Activated T-helper 2 cell treated with anti-CD3 and anti-CD28 coated beads, Interferon-gamma antibody, Interleukin-2, Interleukin-4, amounts not matched to agents 10 μg/mL and 5 μg/mL and 100 μg/mL, durations not matched to agents 14 hours and 24 hours and 36 hours (primary cell): ENCODE measurements around the gene RTKN. TPM values are rescaled to one million over a fixed set of nuclear protein-coding genes. Genes with fewer than 3 reads are reported as not detected.
A peak's percentile ranks its signal among the peaks of the same experiment; 100 is the strongest.
"Not testable (repeated sequence)": the region's sequence is repeated elsewhere in the genome, so short reads cannot be mapped to it uniquely, and the experiment has no call there.

Experiments used
- DNase-seq: peaks from one replicate; pipeline ENCODE4 v3.0.0; 2021; ENCODE audit warnings: low spot score
- H3K27ac Mint-ChIP-seq: one replicate; pipeline ENCODE4 v1.8.0; 2021; ENCODE audit warnings: mixed read lengths
- H3K27me3 Mint-ChIP-seq: one replicate; pipeline ENCODE4 v1.8.0; 2021; ENCODE audit warnings: low read depth, mixed read lengths
- H3K36me3 Mint-ChIP-seq: one replicate; pipeline ENCODE4 v1.8.0; 2021; ENCODE audit warnings: low read depth, mixed read lengths
- H3K4me1 Mint-ChIP-seq: one replicate; pipeline ENCODE4 v1.8.0; 2021; ENCODE audit warnings: low read depth, mixed read lengths
- H3K4me3 Mint-ChIP-seq: one replicate; pipeline ENCODE4 v1.8.0; 2021; ENCODE audit warnings: low read depth, mild to moderate bottlenecking, moderate library complexity, mixed read lengths
- H3K9me3 Mint-ChIP-seq: one replicate; pipeline ENCODE4 v1.8.0; 2021; ENCODE audit warnings: mixed read lengths
- intact Hi-C: fragments of 100-400 bp; cut with micrococcal nuclease; formaldehyde crosslinking; loops from one replicate; pipeline ENCODE4 v1.15.1; 2023
- total RNA-seq: library from RNA; stranded (reverse); gene quantifications from 2 replicates; pipeline ENCODE4 v1.2.3, GENCODE V29; 2022

RTKN gene
- total RNA-seq, 1 donor from 2014 or later: 2.2 TPM

DNA sequence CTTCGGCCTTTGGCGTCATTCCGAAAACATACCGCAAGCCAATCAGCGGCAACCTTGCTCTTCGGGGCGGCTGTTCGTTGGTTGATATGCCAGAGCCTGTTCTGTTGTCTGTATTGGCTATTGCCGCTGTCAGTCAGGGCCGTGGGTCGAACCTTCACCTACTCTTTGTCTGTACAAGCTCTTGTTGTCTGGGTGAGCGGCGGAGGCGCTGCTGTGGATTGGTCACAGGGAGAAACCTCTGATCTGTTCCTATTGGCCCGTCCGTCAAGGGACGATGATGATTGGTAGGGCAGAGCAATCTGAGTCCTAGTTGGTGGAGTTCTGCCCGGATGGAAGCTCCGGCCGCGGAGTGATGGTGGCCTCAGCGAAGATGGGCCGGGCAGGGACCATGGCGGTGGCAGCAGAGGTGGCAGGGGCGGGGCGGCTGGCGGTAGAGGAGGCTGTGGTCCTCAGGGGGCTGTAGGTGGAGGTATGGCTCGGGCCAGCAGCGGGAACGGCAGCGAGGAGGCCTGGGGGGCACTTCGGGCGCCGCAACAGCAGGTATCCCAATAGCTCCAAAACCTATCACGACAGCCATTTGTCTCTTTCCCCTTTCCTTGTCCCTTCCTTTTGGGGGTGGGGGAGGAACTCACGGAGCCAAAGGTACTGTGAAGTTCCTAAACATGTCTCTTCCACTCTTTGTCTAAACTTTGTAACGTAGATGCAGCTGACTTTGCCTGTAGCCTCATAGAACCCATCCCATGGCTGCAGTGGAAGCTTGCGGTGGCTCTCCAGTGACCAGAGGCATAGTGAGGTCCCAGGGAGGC lies 16.6 kb upstream of the RTKN start, which contains the start of gene WBP1:
Gene WBP1 (plus strand): TSS at position 307 of the 806 bp plus-strand sequence. CDS start 165 bp downstream, at position 472.
- intact Hi-C loops: loop anchor here (1.0 to 10.0 kb wide), 6 partner anchors 14 to 1224 kb away; partner anchors contain the start of genes AUP1, CCT7, HK2 and HTRA2
- Mint-ChIP-seq H3K4me3 (peak within 1 kb of the TSS; percentile 99), H3K27ac (peak within 1 kb of the TSS; percentile 99), H3K36me3 (peaks cover 41% of the 10 kb centered on the region), H3K27me3 (no peaks in the 10 kb centered on the region), H3K4me1 (peaks cover 33% of the 10 kb centered on the region), H3K9me3 (no peaks in the 10 kb centered on the region)
- DNase-seq: peak; percentile 100

GRCh38 chr2:74457549-74458131 lies 15.9 kb upstream of the RTKN start:
- Mint-ChIP-seq H3K9me3 (no peaks in the 10 kb centered on the region), H3K27me3 (no peaks in the 10 kb centered on the region), H3K4me1 (peaks cover 37% of the 10 kb centered on the region), H3K27ac (peak overlapping the region; percentile 99), H3K4me3 (peak overlapping the region; percentile 99), H3K36me3 (peaks cover 34% of the 10 kb centered on the region)
- peak; percentile 80 for DNase-seq
- intact Hi-C loops: loop anchor here (1.0 to 10.0 kb wide), 7 partner anchors 8 to 1223 kb away; partner anchors contain the start of genes AUP1, CCT7, HK2 and HTRA2

GRCh38 chr2:74457129-74457548 lies 15.4 kb upstream of the RTKN start:
- H3K4me1 Mint-ChIP-seq: peaks cover 40% of the 10 kb centered on the region
- H3K4me3 Mint-ChIP-seq: peak overlapping the region; percentile 99
- no peaks in the 10 kb centered on the region for H3K9me3 Mint-ChIP-seq
- H3K27ac Mint-ChIP-seq: peak overlapping the region; percentile 95
- DNase-seq: no peak
- H3K27me3 Mint-ChIP-seq: no peaks in the 10 kb centered on the region
- H3K36me3 Mint-ChIP-seq: peaks cover 32% of the 10 kb centered on the region
- intact Hi-C loops: loop anchor here (1.0 to 10.0 kb wide), 4 partner anchors 8 to 1222 kb away; partner anchors contain the start of genes CCT7, HK2, MOGS and MTHFD2

GRCh38 chr2:74454654-74455511 lies 13.1 kb upstream of the RTKN start, which contains the start of gene INO80B:
TSS of gene INO80B (plus strand) at chr2:74455087. CDS start at chr2:74455117, 30 bp downstream.
- Mint-ChIP-seq H3K4me1 (peaks cover 40% of the 10 kb centered on the region), H3K4me3 (peak within 1 kb of the TSS; percentile 99), H3K9me3 (no peaks in the 10 kb centered on the region), H3K27me3 (peaks cover 1% of the 10 kb centered on the region), H3K36me3 (peaks cover 22% of the 10 kb centered on the region), H3K27ac (peak within 1 kb of the TSS; percentile 95)
- intact Hi-C loops: loop anchor here (1.0 to 10.0 kb wide), 7 partner anchors 28 to 1220 kb away; partner anchors contain the start of genes AUP1, C2orf81, CCT7 and HK2
- DNase-seq: peak; percentile 98

- H3K4me1 Mint-ChIP-seq: peaks cover 24% of the 10 kb centered on the region
- peaks cover 10% of the 10 kb centered on the region for H3K27me3 Mint-ChIP-seq
- H3K4me3 Mint-ChIP-seq: no peak overlapping the region
- DNase-seq: no peak
- H3K9me3 Mint-ChIP-seq: no peaks in the 10 kb centered on the region
- H3K36me3 Mint-ChIP-seq: peaks cover 7% of the 10 kb centered on the region
- no peak overlapping the region for H3K27ac Mint-ChIP-seq
- intact Hi-C loops: loop anchor here (10.0 kb wide), 2 partner anchors 384 to 1216 kb away; partner anchors contain the start of genes CCT7, HK2 and PRADC1
These were observed 8.9 kb upstream of the RTKN start for GRCh38 chr2:74450570-74451190.

DNA sequence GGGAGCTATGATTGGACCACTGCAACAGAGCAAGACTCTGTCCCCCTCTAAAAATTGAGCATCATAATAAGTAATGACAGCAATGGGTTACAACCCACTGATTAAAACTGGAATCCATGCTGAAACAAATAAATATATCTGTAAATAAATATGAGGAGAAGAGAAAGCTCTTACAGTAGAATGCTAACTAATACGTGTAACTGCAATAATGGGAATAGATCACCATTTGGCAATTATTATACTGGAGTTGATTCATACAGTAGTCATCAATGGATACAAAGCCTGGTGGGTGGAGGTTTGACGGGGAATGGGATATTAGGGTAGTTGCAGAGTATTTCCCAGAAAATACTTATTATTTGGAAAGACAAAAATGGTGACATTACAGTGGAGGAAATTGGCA lies 7.0 kb upstream of the RTKN start:
- H3K9me3 Mint-ChIP-seq: no peaks in the 10 kb centered on the region
- H3K27me3 Mint-ChIP-seq: peaks cover 24% of the 10 kb centered on the region
- no peak overlapping the region for H3K27ac Mint-ChIP-seq
- no peaks in the 10 kb centered on the region for H3K36me3 Mint-ChIP-seq
- intact Hi-C loops: no loop called here
- H3K4me1 Mint-ChIP-seq: peaks cover 10% of the 10 kb centered on the region
- DNase-seq: no peak
- H3K4me3 Mint-ChIP-seq: no peak overlapping the region

GRCh38 chr2:74447230-74447999 lies 5.7 kb upstream of the RTKN start:
- peaks cover 2% of the 10 kb centered on the region for H3K4me1 Mint-ChIP-seq
- DNase-seq: no peak
- H3K4me3 Mint-ChIP-seq: no peak overlapping the region
- intact Hi-C loops: no loop called here
- H3K9me3 Mint-ChIP-seq: no peaks in the 10 kb centered on the region
- peaks cover 27% of the 10 kb centered on the region for H3K27me3 Mint-ChIP-seq
- H3K36me3 Mint-ChIP-seq: no peaks in the 10 kb centered on the region
- H3K27ac Mint-ChIP-seq: no peak overlapping the region

GRCh38 chr2:74444498-74445318 lies 3.0 kb upstream of the RTKN start:
- H3K36me3 Mint-ChIP-seq: no peaks in the 10 kb centered on the region
- H3K4me3 Mint-ChIP-seq: no peak overlapping the region
- intact Hi-C loops: no loop called here
- no peak overlapping the region for H3K27ac Mint-ChIP-seq
- peaks cover 35% of the 10 kb centered on the region for H3K27me3 Mint-ChIP-seq
- peaks cover 6% of the 10 kb centered on the region for H3K4me1 Mint-ChIP-seq
- H3K9me3 Mint-ChIP-seq: no peaks in the 10 kb centered on the region
- no peak for DNase-seq

DNA sequence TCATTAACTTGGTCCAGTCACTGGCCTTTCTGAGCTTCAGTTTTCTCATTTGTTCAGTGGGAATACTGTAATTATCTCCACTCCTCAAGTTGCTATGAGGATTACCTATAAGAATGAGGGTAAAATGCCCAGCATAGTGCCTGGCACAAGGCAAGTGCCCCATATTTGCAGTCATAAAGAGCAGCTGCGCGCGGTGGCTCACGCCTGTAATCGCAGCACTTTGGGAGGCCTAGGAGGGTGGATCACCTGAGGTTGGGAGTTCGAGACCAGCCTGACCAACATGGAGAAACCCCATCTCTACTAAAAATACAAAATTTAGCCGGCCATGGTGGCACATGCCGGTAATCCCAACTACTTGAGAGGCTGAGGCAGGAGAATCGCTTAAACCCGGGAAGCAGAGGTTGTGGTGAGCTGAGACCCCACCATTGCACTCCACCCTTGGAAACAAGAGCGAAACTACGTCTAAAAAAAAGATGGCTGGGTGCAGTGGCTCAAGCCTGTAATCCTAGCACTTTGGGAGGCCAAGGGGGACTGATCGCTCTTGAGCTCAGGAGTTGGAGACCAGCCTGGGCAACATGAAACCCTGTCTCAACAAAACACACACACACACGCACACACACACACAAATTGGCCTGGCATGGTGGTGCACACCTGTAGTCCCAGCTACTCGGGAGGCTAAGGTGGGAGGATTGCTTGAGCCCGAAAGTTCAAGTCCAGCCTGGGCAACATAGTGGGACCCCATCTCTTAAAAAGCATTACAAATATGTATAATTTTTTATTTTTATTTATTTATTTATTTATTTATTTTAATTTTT lies 953 bp upstream of the RTKN start:
- H3K9me3 Mint-ChIP-seq, DNase-seq, intact Hi-C loops, H3K4me1 Mint-ChIP-seq, H3K27ac Mint-ChIP-seq, H3K36me3 Mint-ChIP-seq: not testable (repeated sequence)
- H3K4me3 Mint-ChIP-seq: peak overlapping the region; percentile 61
- H3K27me3 Mint-ChIP-seq: peaks cover 41% of the 10 kb centered on the region

- no peak overlapping the region for H3K27ac Mint-ChIP-seq
- no peaks in the 10 kb centered on the region for H3K36me3 Mint-ChIP-seq
- peaks cover 35% of the 10 kb centered on the region for H3K27me3 Mint-ChIP-seq
- H3K4me1 Mint-ChIP-seq: peaks cover 10% of the 10 kb centered on the region
- DNase-seq: no peak
- H3K4me3 Mint-ChIP-seq: no peak overlapping the region
- intact Hi-C loops: loop anchor here (2.0 kb wide), 1 partner anchor 18 kb away; no protein-coding TSS in a partner anchor
- H3K9me3 Mint-ChIP-seq: no peaks in the 10 kb centered on the region
These were observed 507 bp downstream of the RTKN start for GRCh38 chr2:74441170-74441689.
